Uterine smooth muscle cell (primary cell): ENCODE measurements around the gene GABRD. TPM values are rescaled to one million over a fixed set of nuclear protein-coding genes. Genes with fewer than 3 reads are reported as not detected.

Experiments used
- total RNA-seq: library from RNA; depleted of rRNA; stranded (reverse); fragments of >200 nt; gene quantifications from 2 replicates; pipeline ENCODE4 v1.2.3, GENCODE V29; 2014

The GABRD gene
- not detected in 2 replicates for total RNA-seq

GRCh38 chr1:2019172-2019543 is at the start of gene GABRD:
Gene GABRD, plus strand, starts transcription at chr1:2019345. Its CDS starts 79 bp downstream, at chr1:2019424.

DNA sequence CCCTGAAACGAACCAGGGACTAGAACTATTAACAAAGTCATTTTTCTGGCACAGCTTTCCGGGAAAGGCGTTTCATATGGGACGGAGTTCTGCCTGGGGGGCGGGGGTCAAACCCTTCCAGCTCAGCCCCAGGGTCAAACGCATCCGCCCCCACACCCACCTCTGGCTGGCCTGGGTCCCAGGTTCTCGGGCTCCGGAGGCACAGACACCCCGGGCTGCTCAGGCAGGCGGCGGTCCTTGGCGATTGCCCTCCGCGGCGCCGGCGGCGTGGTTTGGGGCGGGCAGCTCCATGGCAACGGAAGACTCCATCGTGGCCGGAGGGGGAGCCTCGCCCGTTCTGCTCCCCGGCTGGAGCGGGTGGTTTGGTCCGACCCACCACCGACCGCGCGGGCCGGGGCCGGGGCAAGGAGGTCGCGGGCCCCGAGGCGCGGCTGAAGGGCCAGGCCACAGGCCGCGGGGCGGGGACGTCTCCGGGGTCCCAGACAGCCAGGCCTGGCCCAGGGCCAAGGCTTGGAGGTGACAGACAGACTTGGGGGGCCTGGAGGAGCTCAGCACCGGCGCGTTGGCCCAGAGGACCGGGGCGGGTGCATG is 15.5 kb upstream of the GABRD start, which contains the start of gene CFAP74:
Gene CFAP74 (minus strand): TSS at position 246 of the 591 bp plus-strand sequence. CDS start 12,830 bp downstream, outside the sequence.

GRCh38 chr1:2049718-2050431 is 30.7 kb downstream of the GABRD start, which contains the start of gene PRKCZ:
Gene PRKCZ, plus strand, starts transcription at chr1:2050411. Its CDS starts 220 bp downstream, at chr1:2050631.

Other genes starting within 250 kb of the GABRD start
- gene NADK, start 240.9 kb upstream of the GABRD start, total RNA-seq, result 36.9 and 40.3 TPM in 2 replicates
- 89.1 and 101 TPM in 2 replicates for gene GNB1, start 128.3 kb upstream of the GABRD start, total RNA-seq
- 0.22 and 0.25 TPM in 2 replicates for gene CALML6, start 104.1 kb upstream of the GABRD start, total RNA-seq
- 0.11 and 0.25 TPM in 2 replicates for gene TMEM52, start 100.1 kb upstream of the GABRD start, total RNA-seq
- not detected in 2 replicates for gene CFAP74, start 15.6 kb upstream of the GABRD start, total RNA-seq
- gene PRKCZ, start 31.1 kb downstream of the GABRD start, total RNA-seq, result 8.2 and 14.0 TPM in 2 replicates
- 16.7 and 23.2 TPM in 2 replicates for gene FAAP20, start 175.4 kb downstream of the GABRD start, total RNA-seq
- gene SKI, start 209.0 kb downstream of the GABRD start, total RNA-seq, result 19.9 and 21.7 TPM in 2 replicates